Duodenal mucosa (tissue), 2 donors: ENCODE measurements around the gene EVPLL.
"Not testable (repeated sequence)": the region's sequence is repeated elsewhere in the genome, so short reads cannot be mapped to it uniquely, and the experiment has no call there.

ENCODE experiments used
- H3K27ac ChIP-seq: one replicate; pipeline ENCODE4 v1.7.0; 2013; ENCODE audit warnings: low read depth, low read length
- H3K27me3 ChIP-seq, 2 donors: one replicate each; pipeline ENCODE4 v1.7.0; 2013; ENCODE audit warnings: low read length in 2 of 2, control low read depth in 1 of 2; ENCODE audit not compliant: insufficient read depth in 2 of 2, control insufficient read depth in 1 of 2
- H3K36me3 ChIP-seq, 2 donors: one replicate each; pipeline ENCODE4 v1.7.0; 2013; ENCODE audit warnings: low read length in 2 of 2, control low read depth in 1 of 2; ENCODE audit not compliant: insufficient read depth in 2 of 2, control insufficient read depth in 1 of 2
- H3K4me1 ChIP-seq, 2 donors: one replicate each; pipeline ENCODE4 v1.7.0; 2013; ENCODE audit warnings: low read length in 2 of 2, control low read depth in 1 of 2; ENCODE audit not compliant: insufficient read depth in 2 of 2, control insufficient read depth in 1 of 2
- H3K4me3 ChIP-seq, 2 donors: one replicate each; pipeline ENCODE4 v1.7.0; 2013; ENCODE audit warnings: low read length in 2 of 2, low read depth in 1 of 2
- H3K9ac ChIP-seq, 2 donors: one replicate each; pipeline ENCODE4 v1.7.0; 2013; ENCODE audit warnings: low read length in 2 of 2, low read depth in 1 of 2
- H3K9me3 ChIP-seq, 2 donors: one replicate each; pipeline ENCODE4 v1.7.0; 2013; ENCODE audit warnings: low read length in 2 of 2, control low read depth in 1 of 2; ENCODE audit not compliant: control insufficient read depth in 1 of 2

EVPLL gene

DNA sequence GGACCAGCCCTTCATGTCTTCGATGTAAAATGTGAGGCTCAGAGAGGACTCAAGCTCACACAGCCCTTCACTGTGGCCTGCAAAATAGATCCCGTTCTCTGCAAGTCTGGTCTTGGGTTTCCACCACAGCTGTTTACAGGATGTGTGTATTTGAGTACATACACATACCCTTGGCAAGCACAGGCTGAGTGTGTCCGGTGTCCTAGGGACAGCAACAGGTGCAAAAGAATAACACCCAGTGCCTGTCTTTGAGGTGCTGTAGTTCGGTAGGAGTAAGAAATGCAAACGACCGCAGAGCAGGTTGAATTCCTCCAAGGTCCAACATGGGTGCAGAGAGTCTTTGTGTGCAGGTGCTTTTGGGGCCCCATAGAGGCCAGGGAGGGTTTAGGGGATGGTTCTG is 44.9 kb downstream of the EVPLL start:
- not testable (repeated sequence) for H3K4me3 ChIP-seq, H3K9ac ChIP-seq, H3K36me3 ChIP-seq, H3K4me1 ChIP-seq, H3K27me3 ChIP-seq, H3K9me3 ChIP-seq, H3K27ac ChIP-seq

GRCh38 chr17:18423015-18423414 is 45.4 kb downstream of the EVPLL start:
- not testable (repeated sequence) for H3K9me3 ChIP-seq, H3K4me1 ChIP-seq, H3K4me3 ChIP-seq, H3K27ac ChIP-seq, H3K27me3 ChIP-seq, H3K9ac ChIP-seq, H3K36me3 ChIP-seq

GRCh38 chr17:18425593-18425992 is 48.0 kb downstream of the EVPLL start:
- not testable (repeated sequence) for H3K4me3 ChIP-seq, H3K9ac ChIP-seq, H3K27ac ChIP-seq, H3K4me1 ChIP-seq, H3K27me3 ChIP-seq, H3K9me3 ChIP-seq, H3K36me3 ChIP-seq

GRCh38 chr17:18426639-18427038 is 49.1 kb downstream of the EVPLL start:
- H3K27ac ChIP-seq, H3K9me3 ChIP-seq, H3K9ac ChIP-seq, H3K4me3 ChIP-seq, H3K4me1 ChIP-seq, H3K27me3 ChIP-seq, H3K36me3 ChIP-seq: not testable (repeated sequence)

- not testable (repeated sequence) for H3K4me1 ChIP-seq, H3K27me3 ChIP-seq, H3K4me3 ChIP-seq, H3K9me3 ChIP-seq, H3K9ac ChIP-seq, H3K36me3 ChIP-seq, H3K27ac ChIP-seq
Observed at GRCh38 chr17:18432206-18432605, 54.6 kb downstream of the EVPLL start.
